Sigmoid colon (tissue), 7 donors: ENCODE data around the gene PSMD4. TPM values are rescaled to one million over a fixed set of nuclear protein-coding genes. Genes with fewer than 3 reads are reported as not detected.
A peak's percentile ranks its signal among the peaks of the same experiment; 100 is the strongest.
"Not testable (repeated sequence)": the region's sequence is repeated elsewhere in the genome, so short reads cannot be mapped to it uniquely, and the experiment has no call there.

Experiments
- DNase-seq: peaks from one replicate; pipeline ENCODE4 v3.0.0-alpha.2; 2019
- H3K27ac ChIP-seq, 4 donors: fragments of 200-600 bp; sonication (generic); one replicate each; pipeline ENCODE4 v1.5.1; 2016 to 2019; ENCODE audit warnings: mild to moderate bottlenecking in 1 of 4
- H3K27me3 ChIP-seq, 3 donors: fragments of 200-600 bp; sonication (generic); one replicate each; pipeline ENCODE4 v1.5.1; 2019; ENCODE audit warnings: mild to moderate bottlenecking in 1 of 3
- H3K36me3 ChIP-seq, 4 donors: fragments of 200-600 bp; sonication (generic); one replicate each; pipeline ENCODE4 v1.5.1; 2016 to 2019
- H3K4me1 ChIP-seq, 4 donors: fragments of 200-600 bp; sonication (generic); one replicate each; pipeline ENCODE4 v1.5.1; 2017 to 2019
- H3K4me3 ChIP-seq, 4 donors: fragments of 200-600 bp; sonication (generic); one replicate each; pipeline ENCODE4 v1.5.1; 2017 to 2019; ENCODE audit warnings: mild to moderate bottlenecking in 2 of 4, moderate library complexity in 1 of 4
- H3K9me3 ChIP-seq, 4 donors: fragments of 200-600 bp in 3 of 4; sonication (generic) in 3 of 4; one replicate each; pipeline versions ENCODE4 v1.5.1 to v1.6.1; 2013 to 2019
- EP300 ChIP-seq, 4 donors: sonication (generic); formaldehyde crosslinking; IDR thresholded peaks; one replicate each; pipeline ENCODE4 v1.6.1; 2017; ENCODE audit warnings: antibody characterized with exemption in 4 of 4
- POLR2A ChIP-seq, 2 donors: fragments of 450-650 bp; IDR thresholded peaks; one replicate each; pipeline ENCODE4 v1.6.1; 2016; ENCODE audit warnings: antibody characterized with exemption in 2 of 2, mild to moderate bottlenecking in 2 of 2, moderate library complexity in 2 of 2
- POLR2AphosphoS5 ChIP-seq, 4 donors: sonication (generic); formaldehyde crosslinking; IDR thresholded peaks; one replicate each; pipeline ENCODE4 v1.6.1; 2017; ENCODE audit warnings: antibody characterized with exemption in 4 of 4
- WGBS, 2 donors: extraction: QIAGEN DNeasy Blood & Tissue Kit; methylation state at CpG; one replicate each; pipeline ENCODE4 v1.1.7; 2013; 5-methylcytosine and 5-hydroxymethylcytosine counted together
- intact Hi-C: fragments of 100-400 bp; cut with DNase I; formaldehyde crosslinking; loops from one replicate; pipeline ENCODE4 v1.15.1; 2023
- polyA plus RNA-seq, 3 donors: library from polyadenylated mRNA; stranded (reverse); fragments of 200-250 nt; gene quantifications; one replicate each; pipeline ENCODE4 v1.2.3, GENCODE V29; 2013
- total RNA-seq, 4 donors: library from RNA; depleted of rRNA; stranded (reverse); fragments of >200 nt; gene quantifications; one replicate each; pipeline ENCODE4 v1.1.0, GENCODE V29; 2016
- TF ChIP-seq, protein P1 (sequence below), 4 experiments: fragments of 450-650 bp in 3 of 4; fragments of 200-600 bp in 1 of 4; IDR thresholded peaks; one replicate each; pipeline ENCODE4 v1.5.1; 2016 to 2019; ENCODE audit warnings: antibody characterized with exemption in 4 of 4, mild to moderate bottlenecking in 3 of 4, moderate library complexity in 2 of 4
- donor health status: healthy with polysubstance abuse.
- donor health status: Bipolar disorder and iron deficiency.
- donor health status: healthy.

PSMD4 gene
- total RNA-seq (100 to 1,000 TPM; 138 to 194 (median 173) TPM), polyA plus RNA-seq (100 to 1,000 TPM; 111 to 176 (median 111) TPM)

DNA sequence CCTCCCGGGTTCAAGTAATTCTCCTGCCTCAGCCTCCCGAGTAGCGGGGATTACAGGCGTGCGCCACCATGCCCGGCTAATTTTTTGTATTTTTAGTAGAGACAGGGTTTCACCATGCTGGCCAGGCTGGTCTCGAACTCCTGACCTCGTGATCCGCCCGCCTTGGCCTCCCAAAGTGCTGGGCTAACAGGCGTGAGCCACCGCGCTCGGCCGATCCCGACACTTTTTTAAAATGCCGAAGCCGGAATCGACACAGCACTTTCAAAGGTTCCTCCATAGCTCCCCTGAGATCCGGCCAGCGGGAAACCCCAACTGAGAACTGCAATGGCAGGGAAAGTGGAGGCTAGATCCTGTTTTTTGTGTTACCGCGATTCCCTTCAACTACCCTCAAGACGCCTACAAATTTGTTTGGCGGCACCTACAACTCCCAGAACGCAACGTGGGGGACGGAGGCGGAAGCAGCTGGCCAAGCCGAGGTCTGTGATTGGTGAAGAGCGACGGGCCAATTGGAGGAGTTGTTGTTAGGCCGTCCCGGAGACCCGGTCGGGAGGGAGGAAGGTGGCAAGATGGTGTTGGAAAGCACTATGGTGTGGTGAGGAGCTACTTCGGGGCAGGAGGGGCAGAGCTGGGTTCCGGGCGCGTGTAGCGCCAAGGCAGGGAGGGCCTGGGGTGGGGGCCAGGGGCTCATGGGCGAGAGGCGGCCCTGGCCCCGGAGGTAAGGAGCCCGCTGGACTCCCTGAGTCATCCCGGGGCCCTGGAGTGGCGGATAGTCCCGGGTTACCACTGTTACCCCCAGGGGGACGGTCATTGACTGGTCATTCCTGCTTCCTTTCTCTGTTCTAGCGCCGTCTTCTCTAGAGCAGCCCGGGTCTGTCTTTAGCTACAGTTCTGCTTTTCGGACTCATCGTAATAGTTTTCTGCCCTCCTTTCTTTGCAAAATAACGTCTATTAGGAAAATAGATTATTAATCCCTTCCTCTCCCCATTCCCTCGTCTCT, at the start of gene PSMD4:
PSMD4 (plus strand) TSS at position 518 of the 997 bp plus-strand sequence; CDS start at position 567, 49 bp downstream.
- Histone ChIP-seq H3K36me3 (peaks cover 0 to 9% (median 3%) of the 10 kb centered on the region in 4 donors), H3K4me3 (peak within 1 kb of the TSS; percentile 84 to 98 (median 92)), H3K9me3 (no peaks in the 10 kb centered on the region), H3K27me3 (no peaks in the 10 kb centered on the region), H3K27ac (peak within 1 kb of the TSS; percentile 82 to 92 (median 91)), H3K4me1 (peaks cover 0 to 26% (median 19%) of the 10 kb centered on the region in 4 donors)
- WGBS, 2 donors, result 9 to 11% methylated on average over 56 of the region's 56 CpGs
- TF ChIP-seq EP300 (IDR thresholded peaks at IDR 0.05) (no peak), POLR2A (IDR thresholded peaks at IDR 0.05) (peak; percentile 80 to 90), POLR2AphosphoS5 (IDR thresholded peaks at IDR 0.05) (peak; percentile 96 to 98 (median 97))
- TF ChIP-seq, protein P1, sequence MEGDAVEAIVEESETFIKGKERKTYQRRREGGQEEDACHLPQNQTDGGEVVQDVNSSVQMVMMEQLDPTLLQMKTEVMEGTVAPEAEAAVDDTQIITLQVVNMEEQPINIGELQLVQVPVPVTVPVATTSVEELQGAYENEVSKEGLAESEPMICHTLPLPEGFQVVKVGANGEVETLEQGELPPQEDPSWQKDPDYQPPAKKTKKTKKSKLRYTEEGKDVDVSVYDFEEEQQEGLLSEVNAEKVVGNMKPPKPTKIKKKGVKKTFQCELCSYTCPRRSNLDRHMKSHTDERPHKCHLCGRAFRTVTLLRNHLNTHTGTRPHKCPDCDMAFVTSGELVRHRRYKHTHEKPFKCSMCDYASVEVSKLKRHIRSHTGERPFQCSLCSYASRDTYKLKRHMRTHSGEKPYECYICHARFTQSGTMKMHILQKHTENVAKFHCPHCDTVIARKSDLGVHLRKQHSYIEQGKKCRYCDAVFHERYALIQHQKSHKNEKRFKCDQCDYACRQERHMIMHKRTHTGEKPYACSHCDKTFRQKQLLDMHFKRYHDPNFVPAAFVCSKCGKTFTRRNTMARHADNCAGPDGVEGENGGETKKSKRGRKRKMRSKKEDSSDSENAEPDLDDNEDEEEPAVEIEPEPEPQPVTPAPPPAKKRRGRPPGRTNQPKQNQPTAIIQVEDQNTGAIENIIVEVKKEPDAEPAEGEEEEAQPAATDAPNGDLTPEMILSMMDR (IDR thresholded peaks at IDR 0.05), result peak in 1 of 4 experiments; percentile 20
- peak; percentile 98 for DNase-seq
- intact Hi-C loops, result loop anchor here (1.0 kb wide), 1 partner anchor 56 kb away; the partner anchor contains the start of gene PIP5K1A

DNA sequence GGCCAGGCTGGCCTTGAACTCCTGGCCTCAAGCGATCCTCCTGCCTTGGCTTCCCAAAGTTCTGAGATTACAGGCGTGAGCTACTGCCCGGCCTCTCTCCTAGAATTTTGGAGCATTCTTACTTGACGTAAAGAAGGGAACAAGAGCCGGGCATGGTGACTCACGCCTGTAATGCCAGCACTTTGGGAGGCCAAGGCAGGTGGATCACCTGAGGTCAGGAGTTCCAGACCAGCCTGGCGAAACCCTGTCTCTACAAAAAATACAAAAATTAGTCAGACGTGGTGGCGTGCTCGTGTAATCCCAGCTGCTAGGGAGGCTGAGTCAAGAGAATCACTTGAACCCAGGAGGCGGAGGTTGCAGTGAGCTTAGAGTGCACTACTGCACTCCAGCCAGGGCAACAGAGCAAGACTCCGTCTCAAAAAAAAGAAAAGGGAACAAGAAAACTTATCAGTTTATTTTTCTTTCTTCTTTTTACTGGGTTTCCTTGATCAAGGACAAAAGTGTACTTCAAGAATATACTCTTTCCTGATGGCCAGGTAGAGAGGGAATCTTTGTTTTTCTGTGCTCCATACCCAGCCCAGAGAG, 49.1 kb upstream of the PSMD4 start:
- H3K27me3 ChIP-seq, intact Hi-C loops, DNase-seq, H3K4me3 ChIP-seq, H3K9me3 ChIP-seq, H3K27ac ChIP-seq: not testable (repeated sequence)
- Histone ChIP-seq H3K36me3 (peaks cover 7 to 57% (median 11%) of the 10 kb centered on the region in 4 donors), H3K4me1 (peaks cover 2 to 54% (median 36%) of the 10 kb centered on the region in 4 donors)
- WGBS, 2 donors, result 94 to 96% methylated on average over 12 of the region's 12 CpGs

GRCh38 chr1:151210830-151211229, 43.7 kb upstream of the PSMD4 start:
- Histone ChIP-seq H3K4me1 (peaks cover 0 to 44% (median 21%) of the 10 kb centered on the region in 4 donors), H3K27me3 (no peaks in the 10 kb centered on the region), H3K9me3 (no peaks in the 10 kb centered on the region), H3K36me3 (peaks cover 0 to 45% (median 8%) of the 10 kb centered on the region in 4 donors), H3K27ac (peak overlapping the region in 2 of 4 donors; percentile 46 to 52), H3K4me3 (no peak overlapping the region)
- WGBS, 2 donors, result 61 to 83% methylated on average over 1 of the region's 1 CpG
- no peak for TF ChIP-seq EP300 (IDR thresholded peaks at IDR 0.05)
- DNase-seq, result no peak
- intact Hi-C loops, result no loop called here

DNA sequence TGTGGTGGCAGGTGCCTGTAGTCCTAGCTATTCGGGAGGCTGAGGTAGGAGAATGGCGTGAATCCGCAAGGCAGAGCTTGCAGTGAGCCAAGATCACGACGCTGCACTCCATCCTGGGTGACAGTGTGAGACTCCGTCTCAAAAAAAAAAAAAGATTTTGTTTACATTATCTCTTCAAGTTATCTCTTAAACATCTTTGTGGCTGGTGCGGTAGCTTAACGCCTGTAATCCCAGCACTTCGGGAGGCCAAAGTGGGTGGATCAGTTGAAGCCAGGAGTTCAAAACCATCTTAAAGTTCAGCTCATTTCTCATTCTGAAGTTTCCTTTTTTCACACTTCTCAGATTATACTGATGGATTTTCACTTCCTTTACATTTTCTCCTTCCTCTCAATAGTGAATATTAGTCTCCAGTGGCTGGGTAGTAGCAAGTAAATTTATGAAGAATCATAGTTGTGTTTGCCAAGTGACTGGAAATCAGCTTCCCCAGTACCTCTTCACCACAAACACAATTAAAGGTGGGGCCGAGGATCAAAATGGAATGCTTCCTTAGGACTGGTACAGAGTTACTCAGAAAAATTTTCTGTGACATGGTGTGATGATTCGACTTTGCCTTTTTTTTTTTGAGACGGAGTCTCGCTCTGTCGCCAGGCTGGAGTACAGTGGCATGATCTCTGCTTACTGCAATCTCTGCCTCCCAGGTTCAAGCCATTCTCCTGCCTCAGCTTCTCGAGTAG, 42.4 kb upstream of the PSMD4 start:
- peaks cover 0 to 42% (median 3%) of the 10 kb centered on the region in 4 donors for H3K36me3 ChIP-seq
- H3K4me1 ChIP-seq, result peaks cover 0 to 37% (median 17%) of the 10 kb centered on the region in 4 donors
- TF ChIP-seq EP300 (IDR thresholded peaks at IDR 0.05) (no peak), POLR2AphosphoS5 (IDR thresholded peaks at IDR 0.05) (no peak), POLR2A (IDR thresholded peaks at IDR 0.05) (no peak)
- TF ChIP-seq, protein P1 (IDR thresholded peaks at IDR 0.05), result no peak
- no peaks in the 10 kb centered on the region for H3K9me3 ChIP-seq
- WGBS, 2 donors, result 78 to 88% methylated on average over 15 of the region's 15 CpGs
- no peak overlapping the region for H3K4me3 ChIP-seq
- intact Hi-C loops, result no loop called here
- no peak for DNase-seq
- peak overlapping the region in 1 of 4 donors; percentile 46 for H3K27ac ChIP-seq
- H3K27me3 ChIP-seq, result no peaks in the 10 kb centered on the region

GRCh38 chr1:151213560-151213959, 41.0 kb upstream of the PSMD4 start:
- H3K36me3 ChIP-seq, result peaks cover 0 to 28% (median 2%) of the 10 kb centered on the region in 4 donors
- peaks cover 0 to 34% (median 17%) of the 10 kb centered on the region in 4 donors for H3K4me1 ChIP-seq
- no peak for DNase-seq
- no peak overlapping the region for H3K4me3 ChIP-seq
- WGBS, 2 donors, result 52 to 64% methylated on average over 2 of the region's 2 CpGs
- no peak overlapping the region for H3K27ac ChIP-seq
- no peak for TF ChIP-seq POLR2AphosphoS5 (IDR thresholded peaks at IDR 0.05)
- intact Hi-C loops, result no loop called here
- no peaks in the 10 kb centered on the region for H3K27me3 ChIP-seq
- no peaks in the 10 kb centered on the region for H3K9me3 ChIP-seq
